Measurements from ENCODE around the gene METTL24.
"Not testable (repeated sequence)": the region's sequence is repeated elsewhere in the genome, so short reads cannot be mapped to it uniquely, and the experiment has no call there.

The METTL24 gene

DNA sequence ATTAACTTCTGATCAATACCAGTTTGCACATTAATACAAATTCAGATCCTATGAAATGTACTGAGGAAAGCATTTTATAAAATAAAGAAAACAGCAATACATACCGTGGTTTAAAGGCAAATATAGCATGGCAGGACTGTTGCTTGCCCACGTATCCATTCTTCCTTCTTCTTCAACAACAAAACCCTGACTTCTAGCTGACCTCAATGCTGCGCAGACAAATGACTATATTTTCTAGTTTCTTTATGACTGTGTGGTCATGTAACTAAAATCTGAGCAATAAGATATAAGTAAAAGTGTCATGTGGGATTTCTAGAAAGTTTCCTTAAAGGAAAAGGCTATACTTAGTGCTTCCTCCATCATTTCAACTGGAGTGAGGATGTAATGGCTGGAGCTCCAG lies 92.9 kb downstream of the METTL24 start:
- DNase-seq (ENCODE audit: low spot score) = no peak

DNA sequence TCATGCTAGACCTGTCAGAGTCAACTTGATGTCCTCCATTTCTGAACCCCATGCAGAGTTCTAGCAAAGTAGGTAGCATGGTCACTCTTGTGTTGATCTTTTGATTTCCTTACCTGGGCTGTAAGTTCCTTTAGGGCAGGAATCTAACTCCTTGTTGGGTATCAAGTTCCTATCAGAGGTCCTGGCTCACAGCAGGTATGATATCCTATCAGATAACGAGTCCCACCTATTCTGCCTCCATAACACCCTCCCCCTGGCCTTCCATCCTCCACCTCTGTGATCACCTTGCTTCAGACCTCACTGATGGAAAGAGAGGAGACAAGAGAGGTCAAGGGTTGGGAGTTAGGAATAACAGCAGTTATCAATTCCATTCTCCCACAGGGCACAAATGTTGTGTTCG lies 101.8 kb downstream of the METTL24 start:
- DNase-seq (ENCODE audit: low spot score) = no peak

DNA sequence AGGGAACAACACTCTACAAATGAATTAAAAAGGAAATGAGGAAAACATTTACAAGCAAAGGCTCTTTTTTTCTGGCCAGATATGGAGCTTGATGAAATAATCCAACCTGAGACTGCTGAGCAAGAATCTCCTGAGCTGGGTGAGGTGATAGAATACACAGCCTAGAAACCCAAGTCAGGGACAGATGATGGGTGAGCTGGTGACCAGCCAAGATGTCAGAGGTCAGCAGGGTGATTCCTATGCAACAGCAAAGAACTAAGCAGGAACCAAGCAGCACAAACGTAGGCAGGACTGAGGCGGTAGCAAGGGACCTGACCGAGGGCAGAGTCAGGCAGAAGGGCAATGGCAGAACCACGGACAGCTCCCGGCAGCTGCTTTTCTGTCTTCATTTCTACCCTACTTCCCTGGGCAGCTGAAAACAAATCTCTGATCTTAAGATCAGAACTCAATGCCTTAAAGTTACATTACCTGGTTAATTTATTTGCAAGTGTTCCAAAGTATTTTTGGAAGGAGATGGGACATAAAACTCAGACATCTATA lies 102.9 kb downstream of the METTL24 start:
- DNase-seq (ENCODE audit: low spot score) = peak; percentile 10

DNA sequence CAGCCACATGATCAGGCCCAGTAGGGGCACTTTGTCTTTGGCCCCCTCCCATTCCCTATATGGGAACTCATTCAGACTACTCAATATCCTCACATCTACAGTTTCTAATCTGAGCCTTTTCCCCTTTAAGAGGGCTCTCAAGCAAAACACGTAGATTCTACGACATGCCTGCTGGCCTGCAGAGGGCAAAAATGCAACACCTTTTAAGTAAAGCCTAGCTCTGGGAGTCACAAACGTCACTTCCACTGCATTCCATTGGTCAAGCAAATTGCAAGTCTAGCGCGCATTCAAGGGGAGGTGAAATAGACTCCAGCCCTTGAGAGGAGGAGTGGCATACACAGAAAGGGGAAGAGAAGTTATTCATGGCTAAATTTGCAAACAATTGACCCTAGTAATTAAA lies 107.3 kb downstream of the METTL24 start:
- DNase-seq (ENCODE audit: low spot score) = no peak

DNA sequence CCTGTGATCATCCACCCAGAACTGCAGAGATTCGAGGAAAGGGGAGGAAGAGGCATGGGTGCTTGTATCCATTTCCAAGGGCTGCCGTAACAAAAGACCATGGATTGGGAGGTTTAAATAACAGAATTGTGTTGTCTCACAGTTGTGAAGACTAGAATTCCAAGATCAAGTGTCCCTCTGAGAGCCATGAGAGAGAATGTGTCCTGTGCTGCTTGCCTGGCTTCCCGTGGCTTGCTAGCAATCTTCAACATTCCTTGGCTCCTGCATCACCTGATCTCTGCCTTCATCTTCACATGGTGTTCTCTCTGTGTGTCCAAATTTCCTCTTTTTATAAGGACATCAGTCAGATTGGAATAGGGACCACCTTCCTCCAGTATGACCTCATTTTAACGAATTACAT lies 108.1 kb downstream of the METTL24 start:
- DNase-seq (ENCODE audit: low spot score) = no peak

DNA sequence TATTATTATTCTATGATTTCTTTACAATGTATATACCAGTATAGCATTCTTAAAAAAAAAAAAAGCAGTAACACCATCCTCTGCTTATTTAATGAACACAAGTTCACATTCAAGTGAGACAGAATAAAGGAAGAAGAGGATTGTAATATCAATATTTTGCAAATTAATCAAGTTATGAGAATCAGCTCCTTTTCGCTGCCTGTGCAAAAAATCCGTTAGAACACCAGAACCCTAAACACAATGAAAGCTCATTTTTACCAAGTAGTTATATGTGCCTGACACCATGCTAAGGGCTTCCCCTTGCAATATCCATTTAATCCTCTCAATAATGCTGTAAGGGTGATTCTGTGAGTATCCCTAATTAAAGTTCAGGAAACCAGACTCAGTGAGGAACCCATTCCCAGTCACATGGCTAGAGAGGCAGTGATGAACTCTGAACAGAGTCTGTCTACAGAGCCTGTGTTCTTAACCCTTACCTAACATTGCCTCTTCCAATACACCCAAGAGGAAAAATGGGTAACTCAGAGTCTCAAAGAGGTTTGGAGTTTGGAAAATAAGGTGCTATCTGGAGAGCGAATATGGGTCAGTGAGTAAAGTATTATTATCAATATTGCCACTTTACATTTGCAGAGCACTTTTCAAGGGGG lies 111.1 kb downstream of the METTL24 start:
- DNase-seq (ENCODE audit: low spot score) = no peak

DNA sequence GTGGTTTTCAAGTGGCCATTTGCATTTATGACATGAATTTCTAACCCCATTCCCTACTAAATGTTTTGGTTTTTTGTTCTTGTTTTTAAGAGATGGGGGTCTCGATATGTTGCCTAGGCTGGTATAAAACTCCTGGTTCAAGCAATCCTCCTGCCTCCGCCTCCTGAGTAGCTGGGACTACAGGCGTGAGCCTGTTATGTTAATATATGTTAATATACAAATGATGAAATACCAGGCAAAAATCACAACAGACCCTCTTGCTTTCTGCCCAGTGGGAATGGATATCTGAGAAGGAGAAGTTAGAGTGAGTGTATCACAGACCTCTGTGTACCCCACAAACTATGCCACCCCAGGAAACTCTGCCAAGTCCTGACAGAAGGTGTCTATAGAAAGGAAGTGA lies 111.8 kb downstream of the METTL24 start:
- DNase-seq (ENCODE audit: low spot score) = no peak

DNA sequence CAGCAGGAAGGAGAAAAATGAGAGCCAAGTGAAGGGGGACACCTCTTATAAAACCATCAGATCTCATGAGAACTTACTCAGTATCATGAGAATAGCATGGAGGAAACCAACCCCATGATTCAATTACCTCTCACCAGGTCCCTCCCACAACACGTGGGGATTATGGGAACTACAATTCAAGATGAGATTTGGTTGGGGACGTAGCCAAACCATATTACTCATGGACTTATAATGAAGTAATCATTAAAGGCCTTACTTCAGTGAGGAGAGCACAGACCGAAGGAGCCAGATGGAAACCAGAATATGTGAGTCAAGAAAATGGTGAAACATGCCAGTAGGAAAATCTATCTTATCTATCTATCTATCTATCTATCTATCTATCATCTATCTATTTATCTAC lies 113.5 kb downstream of the METTL24 start:
- not testable (repeated sequence) for DNase-seq (ENCODE audit: low spot score)

DNA sequence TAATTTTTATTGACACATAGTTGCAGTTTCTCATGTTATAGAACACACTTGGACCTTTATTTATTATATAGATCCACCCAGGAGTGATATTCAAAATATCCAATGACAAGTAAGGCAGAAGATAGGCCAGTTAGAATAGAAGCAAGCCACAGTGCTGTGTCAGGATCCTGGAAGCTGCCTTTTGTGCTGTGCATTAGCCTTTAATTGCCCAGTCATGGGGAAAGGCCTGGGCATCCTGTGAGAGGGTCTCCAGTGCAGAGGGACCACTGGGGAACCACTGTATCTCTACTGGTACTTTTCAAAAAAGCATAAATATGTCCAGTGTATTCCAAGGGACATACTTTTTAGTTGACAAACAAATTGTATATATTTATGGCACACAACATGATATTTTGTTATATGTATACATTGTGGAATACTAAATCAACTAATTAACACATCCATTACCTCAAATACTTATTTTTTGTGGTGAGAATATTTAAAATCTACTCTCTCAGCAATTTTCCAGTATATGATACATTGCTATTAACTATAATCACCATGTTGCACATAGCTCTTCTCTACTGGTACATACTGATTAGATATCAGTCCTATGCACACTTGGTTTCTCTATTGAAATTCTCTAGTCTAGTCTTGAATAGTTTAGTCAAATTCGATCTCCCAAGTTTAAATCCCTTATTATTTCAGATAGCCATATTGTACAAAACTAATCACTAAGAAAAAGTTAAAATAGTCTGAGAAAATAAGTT lies 118.4 kb downstream of the METTL24 start:
- no peak for DNase-seq (ENCODE audit: low spot score)

DNA sequence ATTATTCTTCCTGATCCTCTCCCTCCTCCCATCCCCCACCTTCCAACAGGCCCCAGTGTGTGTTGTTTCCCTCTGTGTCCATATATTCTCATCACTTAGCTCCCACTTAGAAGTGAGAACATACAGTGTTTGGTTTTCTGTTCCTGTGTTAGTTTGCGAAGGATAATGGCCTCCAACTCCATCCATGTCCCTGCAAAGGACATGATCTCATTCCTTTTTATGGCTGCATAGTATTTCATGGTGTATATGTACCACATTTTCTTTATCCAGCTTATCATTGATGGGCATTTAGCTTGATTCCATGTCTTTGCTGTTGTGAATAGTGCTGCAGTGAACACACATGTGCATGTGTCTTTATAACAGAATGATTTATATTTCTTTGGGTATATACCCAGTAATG lies 122.1 kb downstream of the METTL24 start:
- DNase-seq (ENCODE audit: low spot score) = not testable (repeated sequence)

DNA sequence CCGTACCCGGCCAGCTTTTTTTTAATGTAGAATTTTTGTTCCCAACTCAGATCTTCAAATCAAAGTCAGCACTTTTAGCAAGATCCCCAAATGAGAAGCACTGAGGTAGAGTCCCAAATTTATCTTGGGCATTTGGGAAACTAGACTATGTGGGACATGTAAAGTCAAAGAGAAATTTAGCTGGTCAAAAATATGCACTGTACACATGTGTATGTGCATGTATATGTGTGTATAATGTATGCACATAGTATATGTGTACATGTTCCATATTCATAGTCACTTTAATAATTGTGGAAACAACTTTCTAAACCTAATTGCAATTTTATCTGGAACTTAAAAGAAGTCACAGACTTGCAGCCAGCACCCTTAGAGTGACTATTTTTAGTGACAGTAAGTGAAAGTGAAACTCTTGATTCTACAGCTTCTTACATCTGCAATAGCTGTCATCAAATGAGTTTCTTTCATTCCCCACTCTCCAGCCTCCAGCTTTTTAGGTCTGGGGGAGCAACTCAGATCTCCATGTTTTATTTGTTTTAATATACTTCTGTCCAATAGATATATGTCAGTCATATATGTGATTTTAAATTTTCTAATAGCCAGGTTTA lies 124.3 kb downstream of the METTL24 start:
- no peak for DNase-seq (ENCODE audit: low spot score)

DNA sequence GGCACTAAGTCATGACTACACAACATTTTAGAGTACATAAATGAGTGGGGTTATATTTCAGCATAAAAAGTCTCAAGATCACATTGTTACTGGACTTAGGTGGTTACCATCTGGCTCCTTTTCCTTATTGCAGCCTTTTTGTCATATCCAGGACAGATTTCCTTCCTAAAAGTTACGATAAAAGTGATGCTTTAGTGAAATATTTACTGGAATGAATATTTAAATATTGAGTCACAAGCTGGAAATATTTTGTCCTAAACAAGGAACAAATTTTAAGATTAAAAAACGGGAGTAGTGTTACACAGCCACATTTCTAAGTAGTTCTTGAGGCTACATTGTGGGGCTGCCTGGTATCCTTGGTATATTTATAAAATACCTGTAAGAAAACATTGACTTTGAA lies 125.7 kb downstream of the METTL24 start:
- no peak for DNase-seq (ENCODE audit: low spot score)

DNA sequence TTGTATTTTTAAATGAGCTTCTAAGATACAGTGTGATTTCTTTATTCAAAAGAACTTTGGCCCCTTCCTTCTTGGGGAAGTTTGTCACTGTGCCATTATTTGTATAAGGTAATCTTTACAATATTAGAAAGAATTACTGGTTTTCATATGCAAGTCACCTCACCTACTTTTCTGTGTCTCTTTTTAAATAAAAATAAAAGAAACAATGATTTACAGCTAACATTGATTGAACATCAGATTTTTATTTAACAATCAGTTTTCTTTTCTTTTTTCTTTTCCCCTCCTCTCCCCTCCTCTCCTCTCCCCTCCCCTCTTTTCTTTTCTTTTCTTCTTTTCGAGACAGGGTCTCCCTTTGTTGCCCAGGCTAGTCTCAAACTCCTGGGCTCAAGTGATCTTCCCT lies 131.9 kb downstream of the METTL24 start:
- DNase-seq (ENCODE audit: low spot score) = no peak

DNA sequence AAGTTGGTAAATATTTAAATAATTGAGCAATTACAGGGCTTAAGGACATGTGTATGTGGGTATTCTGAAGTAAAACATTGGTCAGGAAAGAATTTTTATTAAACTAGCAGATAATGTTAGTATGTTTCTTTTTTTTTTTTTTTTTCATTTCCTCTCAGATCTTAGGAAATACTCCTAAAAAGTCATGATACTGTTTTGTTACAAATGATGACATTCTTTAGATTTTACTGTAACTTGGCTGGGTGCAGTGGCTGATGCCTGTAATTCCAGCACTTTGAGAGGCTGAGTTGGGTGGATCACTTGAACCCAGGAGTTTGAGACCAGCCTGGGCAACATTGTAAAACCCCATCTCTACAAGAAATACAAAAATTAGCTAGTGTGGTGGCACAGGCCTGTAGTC lies 136.4 kb downstream of the METTL24 start:
- no peak for DNase-seq (ENCODE audit: low spot score)

DNA sequence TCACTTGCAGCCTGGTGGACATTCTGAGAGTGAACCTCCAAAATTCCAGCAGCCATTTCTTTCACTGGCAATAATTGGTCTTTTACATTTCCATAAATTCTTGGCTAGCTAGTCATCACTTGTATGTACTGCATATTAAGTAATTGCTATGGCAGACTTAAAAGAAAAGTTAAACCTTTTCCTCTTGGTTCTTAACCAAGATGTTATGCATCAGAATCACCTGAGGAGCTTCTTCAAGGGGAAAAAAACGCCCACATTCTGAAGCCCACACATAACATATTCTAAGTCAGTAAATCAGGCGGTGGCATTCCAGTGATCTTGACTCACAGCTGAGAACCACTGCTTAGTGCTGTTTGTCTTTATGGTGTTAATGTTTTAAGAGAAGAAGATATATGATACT lies 140.9 kb downstream of the METTL24 start:
- peak; percentile 3 for DNase-seq (ENCODE audit: low spot score)

DNA sequence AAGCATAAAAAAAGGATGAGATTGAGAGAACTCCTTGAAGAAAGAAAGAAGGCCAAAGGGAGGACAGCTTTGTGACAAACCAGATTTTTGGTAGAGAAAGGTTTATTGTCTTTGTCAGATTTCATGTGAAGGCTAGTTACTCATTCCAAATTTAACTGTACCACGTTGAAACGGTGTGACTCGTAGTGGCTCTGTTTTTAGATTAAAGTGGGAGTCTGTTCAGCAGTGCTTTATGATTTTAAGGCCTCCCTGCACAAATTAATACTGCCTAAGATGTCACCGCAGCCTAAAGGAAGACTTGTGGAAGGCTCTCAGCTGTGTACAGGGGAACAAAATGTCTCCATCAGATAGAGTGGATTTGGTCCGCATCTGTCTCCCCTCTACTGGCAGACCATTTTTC lies 142.0 kb downstream of the METTL24 start:
- DNase-seq (ENCODE audit: low spot score) = no peak

DNA sequence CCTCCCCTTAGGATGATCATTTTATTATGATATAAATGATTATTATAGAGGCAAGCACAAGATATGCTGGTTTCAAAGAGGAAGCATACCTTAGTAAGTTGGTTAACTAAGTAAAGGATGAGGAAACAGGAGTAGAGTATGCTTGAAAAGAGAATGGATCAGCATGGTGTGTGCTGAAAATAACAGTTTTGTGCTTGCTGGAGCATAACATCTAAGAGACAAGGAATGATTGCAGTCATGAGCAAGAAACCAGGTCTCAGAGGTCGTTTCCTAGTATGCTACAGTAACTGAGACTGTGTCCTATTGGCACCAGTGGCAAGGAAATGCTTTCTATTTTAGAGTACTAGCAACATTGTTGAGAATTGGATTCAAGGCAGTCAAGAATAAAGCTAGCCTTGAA lies 143.8 kb downstream of the METTL24 start:
- no peak for DNase-seq (ENCODE audit: low spot score)

DNA sequence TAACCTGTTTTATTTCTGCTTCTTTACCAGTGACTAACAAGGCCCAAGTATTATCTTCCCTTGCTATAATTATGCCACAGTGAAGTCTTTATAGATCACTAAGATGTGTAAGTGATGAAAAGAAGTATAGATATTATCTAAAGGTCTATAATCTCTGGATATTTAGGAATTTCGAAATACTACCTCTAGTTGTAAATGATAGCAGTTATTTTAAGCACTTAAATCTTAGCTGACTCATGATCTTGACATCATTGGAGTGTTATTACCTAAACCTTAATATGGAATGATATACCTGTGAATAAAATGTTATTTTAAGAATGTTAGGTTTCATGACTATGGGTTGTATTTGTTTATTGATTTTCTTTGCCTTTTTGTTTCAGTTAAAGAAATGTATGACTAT lies 146.4 kb downstream of the METTL24 start:
- DNase-seq (ENCODE audit: low spot score) = no peak

DNA sequence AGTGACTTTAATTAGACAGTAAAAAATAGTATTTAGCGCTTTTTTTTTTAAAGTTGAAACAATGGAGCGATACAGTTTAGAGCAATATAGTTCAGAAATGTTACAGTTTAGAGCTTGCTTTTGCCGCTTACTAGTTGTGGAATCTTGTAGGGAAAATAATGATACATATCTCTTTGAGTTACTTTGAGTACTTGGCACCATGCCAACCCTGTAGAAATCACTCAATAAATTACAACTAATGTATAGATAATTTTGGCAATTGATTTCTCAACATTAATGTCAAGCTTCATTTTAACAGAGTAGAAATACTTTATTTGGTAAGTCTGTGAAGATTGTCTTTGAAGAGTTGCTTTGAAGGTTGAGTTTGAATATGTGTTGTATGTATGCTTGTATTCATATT lies 150.5 kb downstream of the METTL24 start:
- no peak for DNase-seq (ENCODE audit: low spot score)

DNA sequence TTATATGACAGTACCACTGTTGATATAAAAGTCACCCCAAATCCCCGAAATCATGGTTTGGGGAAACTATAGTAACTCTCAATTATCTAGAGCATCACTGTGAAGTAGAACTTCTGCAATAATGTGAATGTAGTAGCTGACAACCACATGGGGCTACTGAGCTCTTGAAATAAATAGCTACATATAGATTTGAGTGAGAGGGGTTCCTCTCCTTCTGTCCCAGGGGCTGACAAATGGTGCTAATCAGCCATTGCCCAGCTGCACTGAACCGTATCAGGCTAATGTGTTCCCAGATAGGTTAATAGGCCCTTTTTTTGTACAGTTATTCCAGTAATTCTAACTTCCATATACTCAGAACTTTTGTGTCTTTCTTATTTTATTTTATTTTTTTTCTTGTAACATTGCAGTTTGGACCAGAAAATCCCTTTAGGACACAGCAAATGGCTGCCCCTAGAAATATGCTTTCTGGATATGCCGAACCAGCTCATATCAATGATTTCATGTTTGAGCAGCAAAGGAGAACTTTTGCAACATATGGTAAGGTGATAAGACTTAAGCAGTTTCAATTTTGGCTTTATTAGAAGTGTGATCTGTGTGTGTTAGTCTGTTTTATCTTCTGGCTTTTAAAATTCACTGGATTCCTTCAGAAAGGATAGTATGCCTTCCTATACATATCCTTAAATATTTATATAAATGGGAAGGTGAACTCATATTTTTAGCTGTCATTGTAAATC lies 156.8 kb downstream of the METTL24 start:
- DNase-seq (ENCODE audit: low spot score) = no peak

DNA sequence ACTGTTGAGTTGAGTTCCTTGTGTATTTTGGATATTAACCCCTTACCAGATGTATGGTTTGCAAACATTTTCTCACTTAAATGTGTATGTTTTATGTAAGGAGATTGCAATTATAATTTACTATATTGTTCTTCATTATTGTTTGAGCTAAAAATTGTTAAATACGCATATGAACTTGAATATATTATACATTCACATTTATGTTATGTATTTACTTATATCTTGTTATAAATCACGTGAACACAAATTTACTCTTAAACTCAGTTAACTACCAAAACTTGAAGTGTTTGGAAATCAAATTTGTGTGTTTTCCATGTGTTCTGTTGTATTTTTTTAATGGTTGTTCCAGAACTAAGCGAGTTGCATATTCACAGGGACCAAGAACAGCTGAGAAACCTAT lies 159.6 kb downstream of the METTL24 start:
- no peak for DNase-seq (ENCODE audit: low spot score)

DNA sequence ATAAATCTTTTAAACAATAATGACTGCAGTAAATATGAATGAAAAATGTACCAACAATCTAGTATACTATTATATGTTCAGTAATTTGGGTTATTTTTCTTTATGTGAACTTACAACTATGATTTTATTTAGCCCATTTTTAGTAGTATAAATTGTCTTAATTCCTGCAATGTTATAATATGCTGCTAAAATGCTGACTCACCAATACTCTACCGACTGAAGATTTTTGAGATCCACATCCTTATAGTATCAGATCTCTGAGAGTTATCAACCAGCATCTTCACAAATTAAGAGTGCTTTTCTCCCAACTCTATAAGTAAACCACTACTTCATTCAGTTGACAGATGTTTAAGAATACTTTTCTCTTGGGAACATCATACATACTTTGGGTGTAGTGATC lies 161.3 kb downstream of the METTL24 start:
- no peak for DNase-seq (ENCODE audit: low spot score)

DNA sequence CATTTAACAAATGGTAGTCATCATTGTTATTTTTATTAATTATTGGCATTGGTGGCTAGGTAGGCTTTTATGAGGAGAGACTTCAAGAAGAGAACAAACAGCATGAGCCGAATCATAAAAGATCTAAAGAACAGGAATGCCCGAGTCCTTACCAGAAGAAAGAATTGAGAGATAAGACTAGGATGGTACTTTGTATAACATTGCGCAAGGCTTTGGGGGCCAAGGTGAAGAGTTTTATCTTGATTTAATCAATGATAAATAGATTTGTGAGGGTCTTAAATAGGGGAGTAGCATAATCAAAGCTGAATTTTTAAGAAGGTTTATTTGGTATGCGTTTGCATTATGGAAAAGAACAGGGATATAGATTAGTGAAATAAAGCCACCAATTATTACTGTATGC lies 162.5 kb downstream of the METTL24 start:
- DNase-seq (ENCODE audit: low spot score) = no peak

All from COLO829 (cell line).